Stimulated activated CD8-positive, alpha-beta memory T cell treated with anti-CD3 and anti-CD28 coated beads, Interleukin-12 subunit alpha, Interleukin-12 subunit beta, amount 100 ng/mL, for 1 hour (primary cell): ENCODE measurements around the gene SNX27.
"Not testable (repeated sequence)": the region's sequence is repeated elsewhere in the genome, so short reads cannot be mapped to it uniquely, and the experiment has no call there.

ENCODE experiments used
- DNase-seq: peaks from one replicate; pipeline ENCODE4 v3.0.0-alpha.2; 2020; ENCODE audit warnings: low read depth

The SNX27 gene

DNA sequence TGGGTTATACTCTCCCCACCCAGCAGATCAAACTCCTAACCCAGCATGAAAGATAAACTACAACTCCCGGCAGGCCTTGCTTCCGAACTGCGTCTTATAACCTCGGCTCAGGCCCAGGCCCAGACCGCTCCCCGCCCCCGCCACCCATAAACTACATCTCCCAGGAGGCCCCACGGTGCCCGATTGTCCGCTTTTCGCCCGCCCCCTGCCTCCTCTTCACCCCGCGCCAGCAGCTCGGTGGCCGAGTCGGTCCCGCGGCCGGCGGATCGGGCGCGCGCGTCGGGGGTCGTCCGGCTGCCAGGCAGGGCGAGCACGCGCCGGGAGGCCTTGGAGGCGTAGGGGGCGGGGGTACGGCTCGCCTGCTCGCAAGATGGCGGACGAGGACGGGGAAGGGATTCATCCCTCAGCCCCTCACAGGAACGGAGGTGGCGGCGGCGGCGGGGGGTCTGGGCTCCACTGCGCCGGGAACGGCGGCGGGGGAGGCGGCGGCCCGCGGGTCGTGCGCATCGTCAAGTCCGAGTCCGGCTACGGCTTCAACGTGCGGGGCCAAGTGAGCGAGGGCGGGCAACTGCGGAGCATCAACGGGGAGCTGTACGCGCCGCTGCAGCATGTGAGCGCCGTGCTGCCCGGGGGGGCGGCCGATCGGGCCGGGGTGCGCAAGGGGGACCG lies at the start of gene SNX27:
SNX27 (plus strand) TSS at position 219 of the 669 bp plus-strand sequence; CDS start at position 371, 152 bp downstream.
- DNase-seq = peak; percentile 76

DNA sequence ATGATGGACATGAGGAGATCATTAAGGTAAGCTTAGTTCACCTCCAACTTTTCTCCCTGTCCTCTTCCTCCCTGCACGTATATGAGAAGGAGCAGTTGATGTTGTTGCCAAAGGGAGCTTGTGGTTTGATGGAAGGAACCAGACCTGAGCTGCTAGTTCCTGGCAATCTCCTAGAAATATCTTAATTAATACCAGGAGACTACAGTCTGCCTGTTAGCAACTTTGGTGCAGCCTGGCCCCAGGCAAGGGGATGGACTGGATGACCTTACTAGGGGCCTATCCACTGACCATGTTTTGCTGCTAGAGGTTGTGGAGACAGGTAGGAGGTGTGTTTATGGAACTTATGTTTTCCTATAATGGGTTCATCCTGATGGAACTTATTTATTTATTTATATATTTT lies 49.2 kb upstream of the SNX27 start:
- DNase-seq = no peak

DNA sequence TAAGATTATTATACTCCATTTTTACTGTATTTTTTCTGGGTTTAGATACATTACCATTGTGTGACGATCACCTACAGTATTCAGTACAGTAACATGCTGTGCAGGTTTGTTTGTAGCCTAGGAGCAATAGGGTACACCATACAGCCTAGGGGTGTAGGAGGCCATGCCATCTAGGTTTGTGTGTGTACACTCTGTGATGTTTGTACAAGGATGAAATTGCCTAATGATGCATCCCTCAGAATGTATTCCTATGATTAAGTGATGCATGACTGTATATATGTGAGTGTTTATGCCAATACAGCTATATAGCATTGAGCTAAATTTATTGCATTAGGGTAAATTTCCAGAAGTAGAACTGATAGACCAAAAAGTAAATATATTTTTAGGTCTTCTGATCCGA lies 48.5 kb upstream of the SNX27 start:
- no peak for DNase-seq

DNA sequence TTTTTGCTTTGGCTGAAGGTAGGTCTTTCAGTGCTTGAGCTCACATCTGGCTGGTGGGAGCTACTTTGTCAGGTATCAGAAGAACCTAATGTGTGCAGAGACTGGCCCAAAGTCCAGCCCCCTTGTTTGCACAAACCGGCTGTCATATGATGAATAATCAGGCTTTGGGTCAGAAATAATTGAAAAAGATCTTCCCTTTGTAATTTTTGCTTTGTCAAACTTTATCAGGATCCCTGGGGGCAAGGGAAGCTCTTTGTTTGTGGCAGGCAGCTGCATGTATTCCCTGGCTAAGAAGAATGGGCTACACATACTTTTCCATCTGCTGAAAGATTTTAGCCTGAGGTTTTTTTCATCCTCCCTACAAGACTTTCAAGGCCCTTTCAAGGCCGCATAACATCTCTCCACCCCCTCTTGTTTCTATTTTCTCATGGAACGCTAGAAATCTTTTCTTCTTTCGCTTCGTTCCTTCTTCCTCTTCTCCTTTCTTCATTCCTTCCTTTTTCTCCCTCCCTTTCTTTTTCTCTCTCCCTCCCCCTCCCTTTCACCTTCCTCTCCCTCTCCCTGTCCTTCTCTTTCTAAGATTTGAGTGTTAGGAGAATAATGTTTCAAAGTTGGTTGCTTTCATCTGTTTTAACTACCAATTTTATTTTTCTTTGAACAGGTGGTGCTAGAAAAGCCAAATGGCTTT lies 46.2 kb upstream of the SNX27 start:
- no peak for DNase-seq

DNA sequence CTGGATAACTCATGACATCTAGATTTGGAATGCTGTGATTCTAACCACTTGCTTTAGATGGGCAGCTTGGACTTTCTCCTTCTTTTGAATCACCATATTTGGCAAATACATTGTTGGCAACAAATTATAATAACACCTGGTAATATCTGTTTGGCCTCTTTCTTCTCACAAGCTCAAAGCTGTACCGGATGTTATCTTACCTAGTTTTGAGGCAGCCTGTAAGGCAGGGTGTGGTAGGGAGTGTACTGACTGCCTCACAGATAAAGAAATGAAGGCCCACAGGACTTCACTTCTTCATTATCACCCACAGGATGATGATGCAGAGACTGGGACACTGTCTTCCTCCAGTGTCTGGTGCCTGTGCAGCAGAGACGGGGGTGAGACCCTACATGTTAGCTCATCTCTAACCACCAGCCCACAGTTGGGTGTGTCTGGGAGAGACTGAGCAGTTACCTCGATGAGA lies 43.2 kb upstream of the SNX27 start:
- DNase-seq = no peak

DNA sequence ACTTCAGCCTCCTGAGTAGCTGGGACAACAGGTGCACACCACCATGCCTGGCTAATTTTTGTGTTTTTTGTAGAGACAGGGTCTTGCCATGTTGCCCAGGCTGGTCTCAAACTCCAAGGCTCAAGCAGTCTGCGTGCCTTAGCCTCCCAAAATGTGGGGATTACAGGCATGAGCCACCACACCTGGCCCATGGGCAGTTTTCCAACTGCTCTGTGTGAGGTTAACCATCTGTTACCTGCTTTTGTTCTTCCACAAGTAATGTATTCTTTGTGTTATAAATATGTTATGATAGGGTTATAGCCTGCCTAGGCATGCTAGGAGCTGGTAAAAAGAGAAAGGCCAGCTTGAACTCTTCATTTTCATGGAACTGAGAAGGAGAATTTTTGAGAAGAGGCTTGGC lies 41.0 kb upstream of the SNX27 start:
- no peak for DNase-seq

DNA sequence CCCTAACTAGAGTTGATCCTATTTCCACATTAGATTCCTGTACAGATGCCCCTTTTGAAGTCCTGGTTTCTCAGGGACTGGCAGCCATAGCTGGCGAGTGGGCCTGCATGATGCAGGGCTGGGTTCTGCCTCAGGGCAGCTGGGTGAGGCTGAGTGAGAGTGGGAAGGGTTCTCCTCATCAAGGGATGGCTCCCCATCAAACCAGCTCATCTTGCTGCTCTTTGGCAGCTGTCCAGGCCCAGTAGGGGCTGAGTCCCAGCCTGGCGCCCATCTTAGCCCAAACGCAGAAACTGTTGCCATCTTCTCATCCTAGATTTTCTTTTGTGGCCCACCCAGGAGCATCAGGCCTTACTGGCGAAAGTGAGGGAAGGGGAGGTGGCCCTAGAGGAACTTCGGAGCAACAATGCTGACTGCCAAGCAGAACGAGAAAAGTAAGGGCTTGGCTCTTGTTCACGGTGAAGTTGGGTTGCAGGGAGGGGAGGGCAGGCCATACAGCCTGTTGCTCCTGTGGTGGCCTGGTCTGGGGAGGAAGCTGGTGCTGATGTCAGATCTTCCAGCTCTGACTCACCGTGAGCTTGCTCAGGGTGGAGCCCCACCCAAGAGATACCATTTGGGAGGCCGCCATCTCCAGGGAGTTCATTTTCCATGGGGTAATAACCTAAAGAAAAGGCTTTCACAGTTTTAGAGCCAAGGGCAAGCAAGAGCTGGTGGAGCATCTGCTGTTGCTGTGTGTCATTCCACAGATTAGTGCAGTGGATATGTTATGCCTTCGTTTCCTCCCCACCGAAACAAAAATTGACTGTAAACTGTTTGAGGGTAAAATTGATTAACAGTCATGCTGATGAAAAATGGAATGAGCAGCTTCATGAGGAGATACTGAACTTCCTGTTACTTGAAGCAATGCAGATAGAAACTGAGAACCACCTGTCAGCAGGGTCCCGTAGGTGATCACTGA lies 37.0 kb upstream of the SNX27 start:
- no peak for DNase-seq

DNA sequence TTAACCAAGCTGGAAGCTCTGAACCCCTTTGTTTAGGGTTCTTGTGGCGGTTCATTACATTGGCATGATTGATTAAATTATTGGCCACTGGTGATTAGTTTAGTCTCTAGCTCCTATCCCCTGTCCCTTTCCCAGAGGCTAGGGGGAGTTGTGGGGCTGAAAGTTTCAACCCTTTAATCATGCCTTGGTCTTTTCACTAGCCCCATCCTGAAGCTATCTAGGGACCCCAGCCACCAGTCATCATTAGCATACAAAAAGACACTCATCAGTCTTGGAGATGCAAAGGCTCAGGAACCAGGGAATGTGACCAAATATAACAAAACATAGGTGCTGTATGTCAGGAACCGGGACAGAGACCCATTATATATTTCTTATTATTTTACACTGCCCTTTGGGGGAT lies 34.7 kb upstream of the SNX27 start:
- no peak for DNase-seq

DNA sequence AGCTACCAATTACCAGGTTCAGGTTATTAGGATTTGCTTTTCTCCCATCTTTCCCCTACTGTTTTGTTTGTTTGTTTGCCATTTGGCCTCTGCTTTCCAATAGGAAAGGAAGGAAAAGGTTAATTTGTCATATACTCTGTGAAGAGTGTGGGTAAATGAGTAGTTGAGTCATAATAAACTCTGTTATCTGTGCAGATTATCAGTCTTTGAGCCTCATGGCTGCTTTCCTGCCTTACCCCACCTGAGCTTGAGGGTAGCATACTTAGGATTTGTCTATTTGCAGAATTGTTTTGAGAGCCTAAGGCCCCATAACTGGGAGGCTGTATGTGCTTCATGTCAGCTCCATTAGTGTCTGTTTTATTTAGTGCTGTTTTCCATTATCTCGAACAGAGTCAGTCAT lies 32.9 kb upstream of the SNX27 start:
- DNase-seq = no peak

DNA sequence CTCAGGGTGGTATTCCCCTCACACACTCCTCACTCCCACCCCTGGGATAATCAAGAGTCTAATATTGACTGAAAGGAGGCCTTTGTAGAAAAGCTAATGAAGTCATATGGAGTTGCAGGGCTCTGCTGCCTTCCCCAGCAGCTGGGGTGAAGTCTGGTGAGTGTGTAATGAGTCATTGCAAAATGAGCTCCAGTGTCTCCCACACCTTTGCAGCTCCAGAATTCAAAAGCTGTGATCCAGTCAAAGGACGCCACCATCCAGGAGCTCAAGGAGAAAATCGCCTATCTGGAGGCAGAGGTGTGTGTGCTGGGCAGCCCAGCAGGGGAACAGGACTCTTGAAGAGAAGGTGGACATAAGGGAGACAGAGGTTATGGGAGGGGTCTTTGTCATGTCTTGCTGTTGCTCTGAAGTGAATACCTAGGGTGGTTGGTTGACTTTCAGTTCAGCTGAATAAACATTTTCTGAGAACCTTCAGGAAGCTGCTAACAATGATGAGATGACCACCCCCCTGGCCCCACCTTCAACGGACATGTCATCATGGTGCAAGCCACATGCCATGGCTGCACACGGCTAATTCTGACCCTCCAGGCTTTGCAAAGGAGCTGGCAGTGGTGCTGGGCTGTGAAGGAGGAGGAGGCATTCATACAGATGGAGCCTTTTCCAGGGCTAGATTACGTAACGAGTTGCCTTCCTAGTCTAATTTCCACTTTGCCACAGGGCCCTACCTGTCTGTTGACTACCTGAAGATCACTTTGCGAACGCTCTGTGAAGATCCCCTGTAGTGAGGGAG lies 32.2 kb upstream of the SNX27 start:
- DNase-seq = no peak

DNA sequence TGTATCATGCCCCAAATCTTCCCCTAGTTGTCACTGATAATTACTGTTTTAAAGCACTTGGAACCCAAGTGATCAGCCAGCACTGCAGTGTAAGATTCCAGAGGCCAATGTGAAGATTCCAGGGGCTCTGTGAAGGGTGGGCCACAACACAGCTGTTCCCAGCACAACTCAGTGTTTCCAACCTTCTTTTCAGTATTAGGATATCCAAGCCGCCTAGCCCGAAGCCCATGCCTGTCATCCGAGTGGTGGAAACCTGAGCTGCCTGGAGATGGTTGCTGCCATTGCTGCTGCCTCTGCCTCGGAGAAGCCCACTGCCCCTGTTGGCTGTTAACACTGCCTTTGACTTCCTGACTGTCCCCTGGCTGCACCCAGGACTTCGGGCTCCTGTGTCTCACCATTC lies 30.4 kb upstream of the SNX27 start:
- no peak for DNase-seq

DNA sequence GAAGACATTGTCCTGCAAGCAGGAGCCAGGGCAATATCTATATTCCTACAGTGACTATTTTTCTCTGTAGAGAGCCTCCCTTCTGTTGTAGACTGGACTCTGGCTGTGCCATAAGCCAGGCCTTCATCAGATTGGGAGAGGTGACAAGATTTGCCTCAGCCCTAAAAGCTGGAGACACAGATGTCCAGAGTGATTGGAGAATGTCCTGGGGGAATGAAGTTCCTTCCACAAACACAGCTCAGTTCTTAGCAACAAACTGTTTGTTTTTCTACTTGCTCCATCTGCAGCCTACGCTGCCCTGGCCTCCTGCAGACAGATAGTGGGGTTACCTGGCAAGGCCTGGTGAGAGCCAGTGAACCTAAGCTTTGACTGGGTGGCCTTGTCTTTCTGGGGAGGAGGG lies 29.9 kb upstream of the SNX27 start:
- DNase-seq = no peak

DNA sequence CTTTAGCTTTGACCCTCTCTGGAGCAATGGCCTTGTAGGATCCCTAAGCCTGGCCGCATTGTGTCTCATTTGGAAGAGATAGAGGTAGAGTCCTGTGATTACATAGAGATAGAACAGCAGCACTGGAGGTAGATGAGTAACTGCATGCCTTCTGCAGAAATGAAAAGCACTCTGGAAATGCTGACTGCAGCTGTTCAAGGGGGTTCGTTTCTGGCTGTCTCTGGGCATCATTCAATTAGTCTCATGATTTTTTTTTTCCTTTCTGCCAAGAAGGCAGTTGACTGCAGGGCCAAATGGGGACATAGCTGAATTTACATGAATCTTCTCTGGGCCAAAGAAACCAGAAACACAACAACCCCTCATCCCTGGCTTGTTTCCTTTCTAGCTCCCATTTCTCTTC lies 28.1 kb upstream of the SNX27 start:
- no peak for DNase-seq

DNA sequence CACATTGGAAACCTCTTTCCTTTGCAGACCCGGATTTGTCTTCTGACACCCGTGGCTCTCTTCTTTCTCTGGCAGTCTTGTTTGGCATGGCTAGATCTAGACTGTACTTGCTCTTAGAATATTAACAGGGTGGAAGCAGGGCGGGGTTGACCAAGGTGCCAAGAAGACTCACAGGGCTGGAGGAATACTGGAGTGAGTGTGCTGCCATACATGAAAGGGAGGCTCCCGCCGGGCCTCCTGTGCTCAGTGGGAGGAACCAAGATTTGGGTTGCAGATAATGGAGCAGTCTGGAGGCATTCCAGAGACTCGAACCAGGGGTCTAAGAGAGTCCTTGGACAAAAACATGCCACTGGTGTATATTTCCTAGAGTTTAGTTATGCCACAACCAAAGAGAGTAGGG lies 27.6 kb upstream of the SNX27 start:
- DNase-seq = no peak

DNA sequence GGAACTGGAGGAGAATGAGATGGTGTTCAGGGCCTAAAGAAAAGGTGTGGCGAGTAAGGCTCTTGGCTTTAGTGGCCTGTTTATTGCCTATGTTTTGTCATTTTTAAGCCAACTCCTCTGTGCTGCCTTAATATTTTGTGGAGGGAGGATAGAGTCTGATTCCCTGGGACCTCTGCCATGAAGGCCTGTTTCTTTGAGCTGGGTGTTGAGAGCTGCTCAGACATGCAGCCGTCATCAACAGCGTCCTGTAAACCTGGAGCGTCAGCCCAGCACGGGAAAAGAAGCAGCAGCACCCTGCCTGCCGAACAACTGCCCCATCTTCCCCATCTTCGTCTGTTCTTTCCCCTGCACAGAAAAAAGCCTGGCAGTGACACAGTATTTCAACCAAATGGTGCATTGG lies 27.1 kb upstream of the SNX27 start:
- no peak for DNase-seq

DNA sequence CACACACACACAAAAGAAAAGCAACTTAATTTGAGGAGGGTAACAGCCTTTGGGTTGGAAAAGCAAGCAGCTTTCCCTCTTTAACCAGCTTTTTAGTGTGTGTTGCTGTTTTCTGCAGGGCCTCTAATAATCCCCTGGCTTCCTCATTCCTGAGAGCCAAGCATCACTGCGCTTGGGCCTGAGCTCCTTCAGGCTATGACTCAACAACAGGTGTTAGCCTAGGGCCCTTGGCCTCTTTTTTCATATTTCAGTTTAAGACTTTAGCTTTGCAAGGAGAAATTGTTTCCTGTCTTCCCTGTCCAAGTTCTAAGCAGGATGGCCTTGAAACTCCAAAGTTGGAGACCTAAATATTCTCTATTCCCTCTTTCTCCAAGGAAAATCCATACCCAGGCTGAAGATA lies 26.2 kb upstream of the SNX27 start:
- DNase-seq = no peak

DNA sequence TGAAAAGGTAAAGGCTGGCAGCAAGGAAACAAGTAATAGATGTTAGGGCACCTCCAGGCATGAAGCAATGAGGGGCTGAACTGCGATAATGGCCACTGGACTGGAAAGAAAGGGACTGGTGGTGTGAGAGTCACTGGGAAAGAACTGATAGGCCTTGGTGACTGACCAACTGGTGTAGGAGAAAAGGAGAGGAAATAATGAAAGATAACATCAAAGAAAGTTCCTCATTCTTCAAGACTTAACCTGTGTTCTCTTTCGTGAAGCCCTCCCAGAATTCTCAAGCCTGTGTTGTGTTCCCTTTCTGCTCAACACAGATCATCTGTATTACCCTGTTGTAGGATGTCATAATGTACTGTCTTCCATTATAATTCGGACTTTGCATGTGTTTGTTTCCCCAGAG lies 20.9 kb upstream of the SNX27 start:
- DNase-seq = no peak

DNA sequence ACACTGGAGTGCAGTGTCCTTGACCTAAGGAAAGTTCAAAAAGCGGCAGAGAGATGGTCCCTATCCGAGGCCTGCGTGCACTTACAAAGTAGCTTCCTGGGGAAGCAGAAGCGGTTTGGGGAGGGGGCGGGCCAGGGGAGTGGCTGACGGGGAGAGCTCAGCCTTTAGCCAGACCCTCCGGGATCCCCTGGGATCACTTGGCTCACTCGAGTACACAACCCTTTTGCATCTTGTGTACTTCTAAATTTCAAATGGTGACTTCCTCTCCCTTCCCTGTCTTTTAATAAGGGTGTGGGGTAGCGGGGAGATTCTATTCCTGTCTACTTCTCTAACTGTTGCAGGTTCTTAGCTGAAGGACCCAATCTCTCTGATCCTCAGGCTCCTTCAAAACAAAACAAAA lies 18.1 kb upstream of the SNX27 start:
- no peak for DNase-seq

DNA sequence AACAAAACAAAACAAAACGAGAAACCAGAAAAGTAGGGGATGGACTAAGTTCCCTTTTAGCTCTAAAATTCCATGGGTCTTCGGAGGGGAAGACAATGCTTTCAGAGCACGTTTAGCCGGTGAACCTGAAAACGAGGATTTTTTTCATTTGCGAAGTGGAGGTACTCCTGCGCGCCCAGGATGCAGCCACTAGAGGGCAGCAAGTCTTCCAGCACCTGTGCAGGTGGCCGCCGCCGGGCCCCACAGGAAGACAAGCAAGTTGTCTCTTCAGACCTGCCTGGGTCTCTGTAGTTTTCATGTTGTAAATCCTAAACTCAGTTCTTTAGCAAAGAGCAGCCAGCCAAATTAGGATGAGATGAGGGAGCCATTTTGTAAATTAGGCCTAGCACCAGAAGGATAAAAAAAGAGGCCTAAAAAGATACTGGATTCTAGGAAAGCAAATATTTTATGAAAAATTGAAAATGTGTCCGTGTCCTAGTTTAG lies 17.7 kb upstream of the SNX27 start:
- DNase-seq = peak; percentile 78

DNA sequence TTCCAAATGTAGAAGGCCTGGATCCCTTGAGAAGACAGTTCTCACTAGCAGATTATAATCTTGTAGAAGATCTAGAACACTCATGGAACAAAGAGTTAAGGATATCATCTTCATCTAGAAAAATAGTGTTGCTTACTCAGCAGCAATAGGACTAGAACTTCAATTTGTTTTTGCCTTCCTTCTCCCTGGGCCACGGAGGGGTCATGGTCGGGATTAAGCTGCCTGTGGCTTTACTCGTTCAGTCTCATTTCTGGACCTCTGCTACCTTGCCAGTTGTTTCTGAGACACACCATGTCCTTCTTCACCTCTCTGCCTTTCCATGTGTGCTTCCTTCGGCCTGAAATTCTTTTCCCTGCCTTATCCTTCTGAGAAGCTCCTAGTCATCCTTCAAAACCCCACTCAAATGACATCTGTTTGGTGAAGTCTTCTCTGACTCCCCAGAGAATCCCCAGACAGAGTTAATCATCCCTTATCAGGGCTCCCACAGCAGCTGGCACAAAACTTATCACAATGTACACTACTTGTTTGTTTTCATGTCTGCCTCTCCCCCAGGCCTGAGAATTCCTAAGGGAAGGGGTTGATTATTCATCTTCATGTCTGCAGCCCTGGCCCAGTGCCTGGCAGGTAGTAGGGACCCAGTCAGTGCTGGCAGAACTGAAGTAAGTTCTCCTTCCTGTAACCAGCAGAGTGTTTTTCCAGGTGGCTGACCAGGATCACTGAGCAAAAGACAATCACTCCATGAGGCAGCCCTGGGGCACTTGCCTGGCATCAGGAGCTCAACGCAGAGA lies 15.5 kb upstream of the SNX27 start:
- no peak for DNase-seq

DNA sequence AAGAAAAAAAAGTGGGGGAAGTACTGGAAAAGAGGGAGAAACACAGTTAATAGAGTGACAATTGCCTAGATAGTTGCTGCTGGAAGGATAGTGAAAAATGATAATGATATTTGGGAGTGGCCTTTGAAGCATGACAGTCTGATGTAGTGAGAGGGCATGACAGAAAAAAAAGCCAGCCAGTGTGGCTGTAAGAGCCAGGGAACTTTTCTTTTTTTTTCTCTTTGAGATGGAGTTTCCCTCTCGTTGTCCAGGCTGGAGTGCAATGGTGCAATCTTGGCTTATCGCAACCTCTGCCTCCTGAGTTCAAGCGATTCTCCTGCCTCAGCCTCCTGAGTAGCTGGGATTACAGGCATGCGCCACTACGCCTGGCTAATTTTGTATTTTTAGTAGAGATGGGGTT lies 9.3 kb upstream of the SNX27 start:
- not testable (repeated sequence) for DNase-seq
